Colon (tissue), 2 donors: ENCODE results near the gene CBX1.

ENCODE experiments used
- FAIRE-seq: peaks from 2 replicates; lab custom pipeline; 2012; peaks lifted over from hg19 to GRCh38; lab: Jason Lieb, UNC
- donor health status: control.
- donor health status: control.

The CBX1 gene

GRCh38 chr17:48025904-48026501 lies 75.3 kb downstream of the CBX1 start:
- FAIRE-seq: no peak

DNA sequence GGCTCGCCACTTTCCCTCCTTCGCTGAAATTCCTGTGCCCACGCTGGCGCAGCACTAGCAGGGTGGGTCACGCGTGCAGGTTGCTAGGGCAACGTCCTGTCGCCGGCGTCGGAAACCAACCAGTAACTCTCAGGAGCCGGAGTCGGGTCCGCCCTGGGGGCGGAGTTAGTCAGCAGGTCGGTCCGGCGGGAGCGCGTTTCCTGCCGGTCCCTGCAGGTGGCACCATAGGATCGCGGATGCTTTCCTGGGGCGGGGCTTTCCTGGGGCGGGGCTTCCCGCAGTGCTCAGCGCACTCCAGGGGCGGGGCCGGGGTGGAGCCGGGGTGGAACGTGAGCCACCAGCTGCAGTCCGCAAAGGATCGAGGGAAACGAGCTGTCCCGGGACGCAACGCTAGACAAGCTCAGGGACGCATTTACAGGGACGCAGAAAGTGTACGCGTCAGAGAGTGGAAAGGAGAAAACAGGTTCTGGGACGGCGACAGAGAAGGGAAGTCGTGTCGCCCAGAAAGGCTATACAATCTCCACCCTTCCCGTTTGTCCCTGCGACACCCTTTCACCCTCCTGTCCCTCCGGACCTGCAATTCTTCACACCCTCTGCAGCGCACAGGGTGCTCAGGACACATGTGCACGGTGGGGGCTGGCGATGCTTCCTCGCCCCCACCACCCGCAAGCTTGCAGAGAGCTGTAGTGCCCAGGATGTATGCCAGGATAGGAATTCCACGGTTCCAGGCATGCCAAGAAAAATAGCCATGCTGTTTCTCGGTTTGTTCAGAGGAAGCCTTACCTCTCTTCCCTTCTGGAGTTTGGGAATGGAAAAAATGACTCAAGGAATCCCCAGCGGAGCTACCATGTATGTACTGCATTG lies 76.0 kb downstream of the CBX1 start:
- FAIRE-seq: no peak

- FAIRE-seq: no peak
Observed at GRCh38 chr17:48024149-48025039, 76.9 kb downstream of the CBX1 start.

DNA sequence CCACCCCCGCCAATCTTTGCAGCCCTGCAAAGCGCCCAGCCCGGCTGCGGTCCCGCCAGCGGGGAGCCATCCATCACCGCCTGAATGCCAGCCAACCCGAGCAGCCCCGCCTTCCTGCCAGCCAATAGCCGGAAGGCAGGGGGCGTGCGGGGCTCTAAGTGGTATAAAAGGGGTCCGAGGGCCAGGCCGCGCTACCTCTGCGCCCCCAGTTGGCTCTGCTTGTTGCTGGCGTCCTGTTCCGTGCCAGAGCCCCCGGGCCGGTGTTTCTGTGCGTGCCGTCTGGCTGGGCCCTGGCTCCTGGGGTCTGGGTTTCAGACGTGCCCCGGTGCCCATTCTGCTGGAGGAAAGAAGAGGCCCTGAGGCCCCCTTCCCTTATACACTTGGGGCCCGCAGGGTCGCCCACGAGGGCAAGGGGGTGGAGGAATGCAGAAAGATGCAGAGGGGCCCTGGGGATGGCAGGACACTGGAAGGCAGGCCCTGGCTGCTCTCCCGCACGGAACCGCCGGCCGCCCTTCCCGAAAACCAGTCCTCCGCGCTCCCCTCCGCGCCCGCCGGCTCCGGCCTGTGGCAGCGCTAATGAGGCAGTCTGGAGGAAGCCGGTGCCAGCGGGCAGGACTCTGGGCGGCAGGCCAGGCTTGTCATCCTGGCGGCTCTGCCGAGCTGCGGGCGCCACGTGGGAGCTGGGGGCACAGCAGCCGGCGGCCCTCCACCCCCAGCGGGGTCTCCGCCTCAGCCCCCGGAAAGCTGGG lies 77.7 kb downstream of the CBX1 start:
- FAIRE-seq: no peak

DNA sequence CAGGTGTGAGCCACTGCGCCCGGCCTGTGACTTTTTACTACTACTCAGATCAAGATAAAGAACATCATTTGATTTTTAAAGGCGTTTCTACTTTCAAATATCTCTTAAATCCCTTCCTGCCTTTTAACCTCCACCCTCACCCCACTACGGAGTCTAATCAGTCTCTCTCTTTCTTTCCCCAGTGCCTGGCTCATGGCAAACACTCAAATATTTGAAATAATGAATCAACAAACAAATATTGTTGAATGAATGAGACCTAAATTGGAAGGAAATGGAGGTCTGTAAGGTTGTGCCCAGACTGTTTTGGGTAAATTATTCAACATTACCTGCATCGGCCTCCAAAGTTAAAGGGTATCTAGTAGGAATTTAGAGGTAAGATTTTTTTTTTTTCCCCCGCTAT lies 78.4 kb downstream of the CBX1 start:
- no peak for FAIRE-seq

DNA sequence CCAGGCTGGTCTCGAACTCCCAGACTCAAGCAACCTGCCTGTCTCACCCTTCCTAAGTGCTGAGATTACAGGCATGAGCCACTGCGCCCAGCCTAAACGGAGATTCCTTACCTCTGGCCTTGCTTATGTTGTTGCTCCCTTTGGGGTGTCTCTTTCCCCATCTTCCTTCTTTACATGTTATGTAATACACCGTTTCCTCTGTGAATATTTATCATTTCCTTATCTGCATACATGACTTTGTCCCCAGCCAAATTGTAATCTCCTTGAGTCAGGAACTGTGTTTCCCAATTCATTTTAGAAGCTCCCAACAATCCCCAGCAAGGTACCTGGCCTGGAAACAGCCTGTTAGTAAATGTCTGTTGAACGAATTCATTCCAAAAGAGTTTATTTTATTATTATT lies 79.3 kb downstream of the CBX1 start:
- no peak for FAIRE-seq
